ENCODE measurements around the gene SETD9.

Gene SETD9

GRCh38 chr5:56881571-56881970, 27.8 kb upstream of the SETD9 start:
- H3K4me3 ChIP-seq (replicated peaks; ENCODE audit: low read depth, low read length) = no peak overlapping the region
- TF ChIP-seq CTCF (IDR thresholded peaks at IDR 0.05; ENCODE audit: low read depth, low read length, missing control alignments) = no peak
- DNase-seq (ENCODE audit: extremely low read depth, low read depth) = no peak

GRCh38 chr5:56893251-56893951, 16.0 kb upstream of the SETD9 start:
- no peak for DNase-seq (ENCODE audit: extremely low read depth, low read depth)
- no peak for TF ChIP-seq CTCF (IDR thresholded peaks at IDR 0.05; ENCODE audit: low read depth, low read length, missing control alignments)

GRCh38 chr5:56896763-56897162, 12.6 kb upstream of the SETD9 start:
- H3K4me3 ChIP-seq (replicated peaks; ENCODE audit: low read depth, low read length) = no peak overlapping the region
- TF ChIP-seq CTCF (IDR thresholded peaks at IDR 0.05; ENCODE audit: low read depth, low read length, missing control alignments) = no peak
- no peak for DNase-seq (ENCODE audit: extremely low read depth, low read depth)

More at GRCh38 chr5:56893251-56893951, 16.0 kb upstream of the SETD9 start:
- H3K4me3 ChIP-seq (replicated peaks; ENCODE audit: low read depth, low read length) = no peak overlapping the region

- no peak for TF ChIP-seq CTCF (IDR thresholded peaks at IDR 0.05; ENCODE audit: low read depth, low read length, missing control alignments)
- H3K4me3 ChIP-seq (replicated peaks; ENCODE audit: low read depth, low read length) = no peak overlapping the region
These were observed 11.2 kb upstream of the SETD9 start for GRCh38 chr5:56898213-56898612.

GRCh38 chr5:56900395-56900794, 9.0 kb upstream of the SETD9 start:
- TF ChIP-seq CTCF (IDR thresholded peaks at IDR 0.05; ENCODE audit: low read depth, low read length, missing control alignments) = no peak
- H3K4me3 ChIP-seq (replicated peaks; ENCODE audit: low read depth, low read length) = no peak overlapping the region
- DNase-seq (ENCODE audit: extremely low read depth, low read depth) = no peak

More at GRCh38 chr5:56898213-56898612, 11.2 kb upstream of the SETD9 start:
- DNase-seq (ENCODE audit: extremely low read depth, low read depth) = no peak

- peak; percentile 55 for TF ChIP-seq CTCF (IDR thresholded peaks at IDR 0.05; ENCODE audit: low read depth, low read length, missing control alignments)
- DNase-seq (ENCODE audit: extremely low read depth, low read depth) = peak; percentile 26
- H3K4me3 ChIP-seq (replicated peaks; ENCODE audit: low read depth, low read length) = no peak overlapping the region
These were observed 8.4 kb upstream of the SETD9 start for GRCh38 chr5:56900858-56901578.
